ENCODE data around the gene FSD2.
"Not testable (repeated sequence)": the region's sequence is repeated elsewhere in the genome, so short reads cannot be mapped to it uniquely, and the experiment has no call there.

The FSD2 gene

GRCh38 chr15:82832601-82833361 lies 26.9 kb upstream of the FSD2 start:
- in situ Hi-C loops (cut with MboI; ENCODE audit: low sequenced_read_pairs): loop anchor here (25.0 kb wide), 1 partner anchor 295 kb away; the partner anchor contains the start of gene RPS17

GRCh38 chr15:82831894-82832600 lies 26.2 kb upstream of the FSD2 start:
- in situ Hi-C loops (cut with MboI; ENCODE audit: low sequenced_read_pairs): loop anchor here (25.0 kb wide), 1 partner anchor 295 kb away; the partner anchor contains the start of gene RPS17

GRCh38 chr15:82830427-82831173 lies 24.7 kb upstream of the FSD2 start:
- in situ Hi-C loops (cut with MboI; ENCODE audit: low sequenced_read_pairs): loop anchor here (25.0 kb wide), 1 partner anchor 293 kb away; the partner anchor contains the start of gene RPS17

- in situ Hi-C loops (cut with MboI; ENCODE audit: low sequenced_read_pairs): loop anchor here (25.0 kb wide), 1 partner anchor 292 kb away; the partner anchor contains the start of gene RPS17
Observed at GRCh38 chr15:82829234-82829633, 23.4 kb upstream of the FSD2 start.

- in situ Hi-C loops (cut with MboI; ENCODE audit: low sequenced_read_pairs): loop anchor here (25.0 kb wide), 1 partner anchor 291 kb away; the partner anchor contains the start of gene RPS17
Observed at GRCh38 chr15:82828075-82828474, 22.2 kb upstream of the FSD2 start.

- in situ Hi-C loops (cut with MboI; ENCODE audit: low sequenced_read_pairs): no loop called here
Observed at GRCh38 chr15:82823049-82823448, 17.2 kb upstream of the FSD2 start.

GRCh38 chr15:82821851-82822250 lies 16.0 kb upstream of the FSD2 start:
- in situ Hi-C loops (cut with MboI; ENCODE audit: low sequenced_read_pairs): not testable (repeated sequence)

- in situ Hi-C loops (cut with MboI; ENCODE audit: low sequenced_read_pairs): not testable (repeated sequence)
Observed at GRCh38 chr15:82821396-82821795, 15.5 kb upstream of the FSD2 start.

GRCh38 chr15:82820128-82820527 lies 14.3 kb upstream of the FSD2 start:
- in situ Hi-C loops (cut with MboI; ENCODE audit: low sequenced_read_pairs): no loop called here

- in situ Hi-C loops (cut with MboI; ENCODE audit: low sequenced_read_pairs): no loop called here
Observed at GRCh38 chr15:82812994-82813393, 7.1 kb upstream of the FSD2 start.

- in situ Hi-C loops (cut with MboI; ENCODE audit: low sequenced_read_pairs): no loop called here
Observed at GRCh38 chr15:82810890-82811426, 5.1 kb upstream of the FSD2 start.

- in situ Hi-C loops (cut with MboI; ENCODE audit: low sequenced_read_pairs): no loop called here
Observed at GRCh38 chr15:82810061-82810889, 4.4 kb upstream of the FSD2 start.

GRCh38 chr15:82809308-82810060 lies 3.6 kb upstream of the FSD2 start, which contains the start of gene WHAMM:
Gene WHAMM, plus strand, starts transcription at chr15:82809628. Its CDS starts 99 bp downstream, at chr15:82809727.
- in situ Hi-C loops (cut with MboI; ENCODE audit: low sequenced_read_pairs): no loop called here

GRCh38 chr15:82808634-82809041 lies 2.8 kb upstream of the FSD2 start:
- in situ Hi-C loops (cut with MboI; ENCODE audit: low sequenced_read_pairs): no loop called here

GRCh38 chr15:82807920-82808633 lies 2.2 kb upstream of the FSD2 start:
- in situ Hi-C loops (cut with MboI; ENCODE audit: low sequenced_read_pairs): no loop called here

- in situ Hi-C loops (cut with MboI; ENCODE audit: low sequenced_read_pairs): no loop called here
Observed at GRCh38 chr15:82804575-82804949, 1.3 kb downstream of the FSD2 start.

GRCh38 chr15:82803793-82804574 lies 1.9 kb downstream of the FSD2 start:
- in situ Hi-C loops (cut with MboI; ENCODE audit: low sequenced_read_pairs): no loop called here

GRCh38 chr15:82802497-82802896 lies 3.4 kb downstream of the FSD2 start:
- in situ Hi-C loops (cut with MboI; ENCODE audit: low sequenced_read_pairs): no loop called here

All from HL-60/S4 treated with retinoic acid at 250 ng/mL for 4 days and 3 days (cell line).